ENCODE measurements around the gene ITGA2B.

The ITGA2B gene

DNA sequence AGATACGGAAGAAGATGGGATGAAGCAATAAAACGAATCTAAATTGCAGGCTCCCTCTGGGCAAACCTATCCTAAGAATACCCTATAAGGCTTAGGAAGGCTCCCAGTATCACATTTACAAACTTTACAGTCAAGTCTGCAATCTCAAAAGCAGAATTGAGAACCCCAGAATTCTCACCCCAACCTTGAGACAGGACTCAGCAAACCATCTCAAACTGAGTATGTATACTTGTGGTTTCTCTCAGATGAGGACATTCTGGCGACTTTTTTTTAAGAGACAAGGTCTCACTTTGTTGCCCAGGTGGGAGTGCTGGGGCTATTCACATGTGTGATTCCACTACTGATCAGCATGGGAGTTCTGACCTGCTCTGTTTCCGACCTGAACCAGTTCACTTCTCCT lies 19.3 kb upstream of the ITGA2B start:
- TF ChIP-seq, protein P1, sequence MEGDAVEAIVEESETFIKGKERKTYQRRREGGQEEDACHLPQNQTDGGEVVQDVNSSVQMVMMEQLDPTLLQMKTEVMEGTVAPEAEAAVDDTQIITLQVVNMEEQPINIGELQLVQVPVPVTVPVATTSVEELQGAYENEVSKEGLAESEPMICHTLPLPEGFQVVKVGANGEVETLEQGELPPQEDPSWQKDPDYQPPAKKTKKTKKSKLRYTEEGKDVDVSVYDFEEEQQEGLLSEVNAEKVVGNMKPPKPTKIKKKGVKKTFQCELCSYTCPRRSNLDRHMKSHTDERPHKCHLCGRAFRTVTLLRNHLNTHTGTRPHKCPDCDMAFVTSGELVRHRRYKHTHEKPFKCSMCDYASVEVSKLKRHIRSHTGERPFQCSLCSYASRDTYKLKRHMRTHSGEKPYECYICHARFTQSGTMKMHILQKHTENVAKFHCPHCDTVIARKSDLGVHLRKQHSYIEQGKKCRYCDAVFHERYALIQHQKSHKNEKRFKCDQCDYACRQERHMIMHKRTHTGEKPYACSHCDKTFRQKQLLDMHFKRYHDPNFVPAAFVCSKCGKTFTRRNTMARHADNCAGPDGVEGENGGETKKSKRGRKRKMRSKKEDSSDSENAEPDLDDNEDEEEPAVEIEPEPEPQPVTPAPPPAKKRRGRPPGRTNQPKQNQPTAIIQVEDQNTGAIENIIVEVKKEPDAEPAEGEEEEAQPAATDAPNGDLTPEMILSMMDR (IDR thresholded peaks at IDR 0.05; ENCODE audit: low read depth, low read length) = no peak
- Histone ChIP-seq H3K4me1 (peaks cover 16% of the 10 kb centered on the region), H3K9me3 (no peaks in the 10 kb centered on the region; the same call in 1 of the 2 replicates), H3K27me3 (no peaks in the 10 kb centered on the region), H3K36me3 (peaks cover 9% of the 10 kb centered on the region), H3K4me3 (ENCODE audit: low read depth, low read length) (no peak overlapping the region)
- DNase-seq = no peak

DNA sequence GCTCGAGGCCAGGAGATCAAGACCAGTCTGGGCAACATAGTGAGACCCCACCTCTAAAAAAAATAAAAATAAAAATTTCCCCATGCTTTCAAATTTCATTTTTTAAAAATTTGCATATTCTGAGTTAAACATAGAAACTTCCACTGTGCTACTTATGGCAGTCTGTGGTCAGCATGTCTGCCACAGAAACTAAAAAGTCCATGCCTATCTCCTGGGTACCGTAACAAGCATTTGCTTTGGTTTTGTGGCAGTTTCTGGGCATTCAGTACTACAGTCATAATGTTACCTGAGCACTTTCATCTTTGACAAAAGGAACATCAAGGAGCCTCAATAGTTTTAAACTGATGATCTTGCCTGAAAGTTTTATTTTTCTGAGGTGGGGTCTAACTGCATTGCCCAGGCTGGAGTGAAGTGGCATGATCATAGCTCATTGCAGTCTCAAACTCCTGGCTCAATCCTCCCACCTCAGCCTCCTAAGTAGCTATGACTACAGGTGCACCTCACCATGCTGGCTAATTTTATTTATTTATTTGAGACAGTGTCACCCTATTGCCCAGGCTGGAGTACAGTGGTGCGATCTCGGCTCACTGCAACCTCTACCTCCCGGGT lies 13.2 kb upstream of the ITGA2B start:
- H3K4me3 ChIP-seq (ENCODE audit: low read depth, low read length) = no peak overlapping the region
- no peaks in the 10 kb centered on the region for H3K27me3 ChIP-seq
- TF ChIP-seq, protein P1 (IDR thresholded peaks at IDR 0.05; ENCODE audit: low read depth, low read length) = no peak
- H3K4me1 ChIP-seq = no peaks in the 10 kb centered on the region
- H3K9me3 ChIP-seq = no peaks in the 10 kb centered on the region
- H3K36me3 ChIP-seq = peaks cover 59% of the 10 kb centered on the region
- DNase-seq = no peak

DNA sequence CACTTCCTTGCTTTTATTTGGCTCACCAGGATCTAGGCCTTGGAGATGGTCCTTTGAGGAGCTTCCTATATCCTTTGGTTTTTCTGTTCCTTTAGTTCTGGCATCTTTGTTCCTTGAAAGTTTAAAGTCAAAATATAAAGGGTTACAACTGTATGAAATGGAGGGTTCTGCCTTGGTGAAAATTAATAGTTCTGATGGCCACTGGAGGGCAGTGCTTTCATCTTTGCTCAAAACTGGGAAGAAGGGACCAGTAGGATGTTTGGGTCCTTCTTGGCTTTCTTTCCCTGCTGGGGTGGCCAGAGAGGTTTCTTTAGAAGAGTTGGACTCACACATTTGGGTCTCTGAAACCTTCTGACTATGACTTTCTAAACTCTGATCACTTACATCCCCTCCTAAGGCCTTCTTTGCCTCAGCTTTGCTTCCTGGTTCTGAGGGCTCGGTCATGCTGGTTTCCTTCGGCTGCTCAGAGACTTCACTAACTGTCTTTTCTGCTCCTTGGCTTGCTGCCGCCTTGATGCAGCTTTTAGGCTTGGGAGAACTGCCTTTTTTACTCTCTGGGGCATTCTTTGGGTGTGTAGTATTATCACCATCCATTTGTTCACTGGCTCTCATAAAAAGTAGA lies 10.9 kb upstream of the ITGA2B start:
- H3K27me3 ChIP-seq = no peaks in the 10 kb centered on the region
- no peak for DNase-seq
- H3K4me3 ChIP-seq (ENCODE audit: low read depth, low read length) = no peak overlapping the region
- H3K36me3 ChIP-seq = peaks cover 54% of the 10 kb centered on the region
- TF ChIP-seq, protein P1 (IDR thresholded peaks at IDR 0.05; ENCODE audit: low read depth, low read length) = peak; percentile 68
- H3K9me3 ChIP-seq = no peaks in the 10 kb centered on the region
- no peaks in the 10 kb centered on the region for H3K4me1 ChIP-seq

DNA sequence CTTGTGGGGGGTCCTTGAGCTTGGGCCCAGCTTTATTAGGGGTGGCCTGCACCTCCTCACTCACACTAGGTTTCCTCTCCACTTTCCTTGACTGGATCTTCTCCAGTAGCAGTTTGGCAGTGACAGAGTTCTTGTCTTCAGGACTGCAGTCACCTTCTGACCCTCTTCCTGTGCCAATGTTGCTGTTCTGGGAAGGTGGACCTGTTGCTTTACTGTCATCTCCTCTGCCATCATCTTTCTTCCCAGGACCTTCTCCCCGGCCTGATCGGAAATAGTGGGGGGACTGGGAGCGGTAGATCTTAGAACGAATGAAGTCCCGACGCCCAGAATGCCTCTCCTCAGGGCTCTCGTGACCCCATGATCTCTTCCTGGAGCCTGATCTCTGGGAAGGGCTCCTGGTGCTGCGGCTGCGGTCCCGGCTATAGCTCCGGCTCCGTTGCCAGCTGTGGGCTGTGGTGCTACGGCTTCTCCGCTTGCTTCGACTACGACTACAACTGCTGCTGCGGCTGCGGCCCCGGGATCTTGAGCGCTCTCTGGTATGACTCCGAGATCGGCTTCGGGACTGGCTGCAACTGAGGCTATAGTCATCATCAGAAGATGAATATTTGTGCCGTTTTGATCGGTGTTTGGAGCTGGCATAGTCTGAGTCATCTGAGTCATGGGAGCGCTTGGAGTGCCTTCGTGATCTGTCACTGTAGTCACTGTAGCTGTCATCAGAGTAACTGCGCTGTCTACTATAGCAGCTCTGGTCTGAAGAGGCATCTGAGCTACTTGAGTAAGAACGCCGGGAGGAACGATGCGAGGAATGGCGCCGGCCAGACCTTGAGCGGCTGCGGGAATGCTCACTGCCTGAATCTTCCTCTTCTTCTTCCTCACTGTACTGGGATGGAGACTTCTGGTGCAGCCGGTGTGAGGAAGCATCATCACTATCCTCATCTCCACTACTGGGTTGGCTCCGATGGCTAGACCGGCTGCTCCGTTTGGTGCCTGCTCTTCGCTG lies 9.5 kb upstream of the ITGA2B start:
- DNase-seq = no peak
- TF ChIP-seq, protein P1 (IDR thresholded peaks at IDR 0.05; ENCODE audit: low read depth, low read length) = no peak
- Histone ChIP-seq H3K4me3 (ENCODE audit: low read depth, low read length) (no peak overlapping the region), H3K4me1 (no peaks in the 10 kb centered on the region), H3K9me3 (no peaks in the 10 kb centered on the region), H3K36me3 (peaks cover 54% of the 10 kb centered on the region), H3K27me3 (no peaks in the 10 kb centered on the region)

DNA sequence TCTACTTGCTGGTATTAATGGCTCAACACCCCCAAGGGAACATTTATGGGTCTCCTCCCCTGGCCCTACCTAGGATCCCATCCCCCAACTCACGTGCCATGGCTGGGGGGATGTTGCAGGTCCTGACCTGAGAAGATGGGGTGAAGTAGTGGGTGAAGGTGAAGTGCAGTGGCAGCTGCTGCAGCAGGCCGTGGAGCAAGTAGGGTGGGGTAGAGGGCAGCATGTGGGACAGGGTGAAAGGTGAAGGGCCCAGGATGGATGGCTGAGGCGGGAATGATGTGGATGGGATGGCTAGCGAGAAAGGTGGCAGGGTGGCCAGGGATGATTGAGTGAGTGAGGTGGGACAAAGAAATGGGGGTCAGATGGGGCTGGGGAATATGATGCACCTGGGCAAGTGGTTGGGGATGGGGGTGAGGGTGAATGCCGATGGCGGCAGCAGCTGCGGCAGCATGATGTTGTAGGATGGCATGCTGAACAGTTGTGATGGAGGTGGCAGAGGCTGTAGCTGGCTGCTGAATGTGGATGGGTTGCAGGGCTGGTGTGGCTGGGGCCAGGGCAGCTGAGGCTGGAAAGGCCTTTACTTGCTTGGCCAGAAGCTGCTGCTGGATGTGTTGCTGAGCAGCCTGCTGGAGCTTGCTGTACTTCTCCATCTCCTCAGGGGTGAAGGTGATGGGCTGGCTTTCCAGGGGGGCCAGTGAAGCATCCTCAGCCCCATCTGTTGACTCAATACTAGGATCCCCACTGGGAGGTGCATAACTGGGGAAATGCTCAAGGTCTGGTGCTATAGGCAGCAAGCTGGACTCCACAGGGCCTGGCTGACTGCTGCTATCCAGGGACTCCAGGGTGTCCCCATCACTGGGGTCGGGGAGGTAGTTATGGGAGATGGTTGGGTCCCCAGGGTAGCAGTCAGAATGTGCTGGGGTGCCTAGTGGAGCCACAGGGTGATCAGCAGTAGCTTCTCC lies 8.3 kb upstream of the ITGA2B start:
- Histone ChIP-seq H3K27me3 (no peaks in the 10 kb centered on the region), H3K4me1 (no peaks in the 10 kb centered on the region), H3K9me3 (no peaks in the 10 kb centered on the region), H3K4me3 (ENCODE audit: low read depth, low read length) (no peak overlapping the region), H3K36me3 (peaks cover 46% of the 10 kb centered on the region)
- DNase-seq = no peak
- TF ChIP-seq, protein P1 (IDR thresholded peaks at IDR 0.05; ENCODE audit: low read depth, low read length) = no peak

Measured in BE2C (cell line).